Peyer's patch (tissue), 4 donors: ENCODE measurements around the gene ELP6. TPM values are rescaled to one million over a fixed set of nuclear protein-coding genes. Genes with fewer than 3 reads are reported as not detected.

Experiments
- DNase-seq, 3 donors: peaks; one replicate each; pipeline ENCODE4 v3.0.0-alpha.2; 2017 to 2019
- H3K27ac ChIP-seq, 4 donors: fragments of 200-600 bp; sonication (generic); one replicate each; pipeline ENCODE4 v1.5.1; 2016 to 2019
- H3K27me3 ChIP-seq, 2 donors: fragments of 200-600 bp; sonication (generic); one replicate each; pipeline ENCODE4 v1.5.1; 2019
- H3K36me3 ChIP-seq, 3 donors: fragments of 200-600 bp; sonication (generic); one replicate each; pipeline ENCODE4 v1.5.1; 2016 to 2019
- H3K4me1 ChIP-seq, 4 donors: fragments of 200-600 bp; sonication (generic); one replicate each; pipeline ENCODE4 v1.5.1; 2016 to 2019
- H3K4me3 ChIP-seq, 4 donors: fragments of 200-600 bp; sonication (generic); 1 replicate in 3 of 4; 2 replicates in 1 of 4; pipeline ENCODE4 v1.5.1; 2016 to 2019; ENCODE audit warnings: mild to moderate bottlenecking in 1 of 4
- H3K9me3 ChIP-seq, 4 donors: fragments of 200-600 bp; sonication (generic); one replicate each; pipeline ENCODE4 v1.5.1; 2016 to 2019; ENCODE audit warnings: mild to moderate bottlenecking in 1 of 4
- POLR2A ChIP-seq, 2 donors: fragments of 450-650 bp; IDR thresholded peaks; one replicate each; pipeline ENCODE4 v1.5.1; 2017; ENCODE audit warnings: antibody characterized with exemption in 2 of 2, mild to moderate bottlenecking in 2 of 2, moderate library complexity in 2 of 2
- total RNA-seq, 4 donors: library from RNA; depleted of rRNA; stranded (reverse); fragments of >200 nt; gene quantifications; one replicate each; pipeline ENCODE4 v1.1.0, GENCODE V29; 2016
- TF ChIP-seq, protein P1 (sequence below), 6 experiments: fragments of 450-650 bp in 4 of 6; fragments of 200-600 bp in 2 of 6; sonication (generic) in 1 of 6; IDR thresholded peaks; one replicate each; pipeline ENCODE4 v1.5.1; 2017 to 2019; ENCODE audit warnings: antibody characterized with exemption in 6 of 6, mild to moderate bottlenecking in 3 of 6, moderate library complexity in 1 of 6

ELP6 gene
- total RNA-seq, 4 donors from 2014 or later = 8.3 to 25.9 (median 13.4) TPM

DNA sequence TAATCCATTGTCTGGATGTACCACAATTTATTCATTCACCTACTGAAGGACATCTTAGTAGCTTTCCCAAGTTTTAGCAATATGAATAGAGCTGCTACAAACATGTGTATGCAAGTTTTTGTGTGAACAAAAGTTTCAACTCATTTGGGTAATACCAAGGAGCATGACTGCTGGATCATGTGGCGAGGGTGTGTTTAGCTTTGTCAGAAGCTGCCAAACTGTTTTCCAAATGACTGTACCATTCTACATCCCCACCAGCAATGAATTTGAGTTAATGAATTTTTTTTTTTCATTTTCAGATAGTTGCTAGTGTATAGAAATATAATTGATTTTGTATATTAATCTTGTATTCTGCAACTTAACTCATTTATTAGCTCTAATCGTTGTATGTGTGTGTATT lies 20.0 kb upstream of the ELP6 start:
- H3K27ac ChIP-seq = no peak overlapping the region
- no peak overlapping the region for H3K4me3 ChIP-seq
- no peaks in the 10 kb centered on the region for H3K4me1 ChIP-seq
- TF ChIP-seq POLR2A (IDR thresholded peaks at IDR 0.05) = no peak
- TF ChIP-seq, protein P1, sequence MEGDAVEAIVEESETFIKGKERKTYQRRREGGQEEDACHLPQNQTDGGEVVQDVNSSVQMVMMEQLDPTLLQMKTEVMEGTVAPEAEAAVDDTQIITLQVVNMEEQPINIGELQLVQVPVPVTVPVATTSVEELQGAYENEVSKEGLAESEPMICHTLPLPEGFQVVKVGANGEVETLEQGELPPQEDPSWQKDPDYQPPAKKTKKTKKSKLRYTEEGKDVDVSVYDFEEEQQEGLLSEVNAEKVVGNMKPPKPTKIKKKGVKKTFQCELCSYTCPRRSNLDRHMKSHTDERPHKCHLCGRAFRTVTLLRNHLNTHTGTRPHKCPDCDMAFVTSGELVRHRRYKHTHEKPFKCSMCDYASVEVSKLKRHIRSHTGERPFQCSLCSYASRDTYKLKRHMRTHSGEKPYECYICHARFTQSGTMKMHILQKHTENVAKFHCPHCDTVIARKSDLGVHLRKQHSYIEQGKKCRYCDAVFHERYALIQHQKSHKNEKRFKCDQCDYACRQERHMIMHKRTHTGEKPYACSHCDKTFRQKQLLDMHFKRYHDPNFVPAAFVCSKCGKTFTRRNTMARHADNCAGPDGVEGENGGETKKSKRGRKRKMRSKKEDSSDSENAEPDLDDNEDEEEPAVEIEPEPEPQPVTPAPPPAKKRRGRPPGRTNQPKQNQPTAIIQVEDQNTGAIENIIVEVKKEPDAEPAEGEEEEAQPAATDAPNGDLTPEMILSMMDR (IDR thresholded peaks at IDR 0.05) = no peak
- no peaks in the 10 kb centered on the region for H3K9me3 ChIP-seq
- no peaks in the 10 kb centered on the region for H3K36me3 ChIP-seq
- no peaks in the 10 kb centered on the region for H3K27me3 ChIP-seq
- no peak for DNase-seq

DNA sequence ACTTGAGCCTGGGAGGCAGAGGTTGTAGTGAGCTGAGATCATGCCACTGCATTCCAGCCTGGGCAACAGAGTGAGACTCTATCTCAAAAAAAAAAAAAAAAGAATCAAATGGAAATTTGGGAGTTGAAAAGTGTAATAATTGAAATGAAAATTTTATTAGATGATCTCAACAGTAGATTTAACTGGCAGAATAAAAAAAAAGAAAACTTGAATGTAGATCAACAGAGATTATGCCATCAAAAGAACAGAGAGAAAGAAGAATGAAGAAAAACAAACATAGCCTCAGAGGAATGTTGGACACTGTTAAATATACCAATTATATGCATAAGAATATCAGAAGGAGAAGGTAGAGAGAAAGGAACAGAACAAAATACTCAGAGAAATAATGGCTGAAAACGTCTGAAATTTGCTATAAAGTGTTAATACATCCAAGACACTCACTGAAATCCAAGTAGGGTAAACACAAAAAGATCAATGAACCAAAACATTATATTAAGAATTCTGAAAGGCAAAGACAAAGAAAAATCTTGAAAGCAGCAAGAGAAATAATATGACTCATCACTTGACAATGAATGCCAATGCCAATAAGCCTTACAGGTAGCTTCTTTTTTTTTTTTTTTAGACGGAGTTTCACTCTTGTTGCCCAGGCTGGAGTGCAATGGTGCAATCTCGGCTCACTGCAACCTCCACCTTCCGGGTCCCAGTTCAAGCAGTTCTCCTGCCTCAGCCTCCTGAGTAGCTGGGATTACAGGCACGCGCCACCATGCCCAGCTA lies 14.6 kb upstream of the ELP6 start:
- Histone ChIP-seq H3K4me3 (no peak overlapping the region), H3K27me3 (no peaks in the 10 kb centered on the region), H3K27ac (no peak overlapping the region), H3K9me3 (no peaks in the 10 kb centered on the region), H3K36me3 (no peaks in the 10 kb centered on the region), H3K4me1 (no peaks in the 10 kb centered on the region)
- DNase-seq = no peak
- TF ChIP-seq, protein P1 (IDR thresholded peaks at IDR 0.05) = no peak
- no peak for TF ChIP-seq POLR2A (IDR thresholded peaks at IDR 0.05)

DNA sequence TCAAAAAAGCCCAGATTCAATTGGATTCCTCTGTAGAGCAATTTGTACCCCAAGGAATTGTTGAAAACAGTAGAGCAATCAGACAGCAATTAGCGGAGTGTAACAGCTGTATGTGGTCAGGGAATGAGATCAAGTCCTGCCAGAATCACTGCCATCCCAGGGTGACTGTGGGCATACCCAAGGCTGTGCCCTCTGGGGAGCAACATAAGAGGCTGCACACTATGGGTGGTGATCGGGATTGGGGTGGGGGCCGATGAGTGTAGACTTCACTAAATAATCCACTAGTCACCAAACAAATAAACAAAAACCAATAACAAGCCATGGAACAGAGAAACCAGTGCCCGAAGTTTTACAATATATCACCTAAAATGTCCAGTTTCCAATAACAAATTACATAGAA lies 12.1 kb upstream of the ELP6 start:
- Histone ChIP-seq H3K9me3 (no peaks in the 10 kb centered on the region), H3K36me3 (no peaks in the 10 kb centered on the region), H3K27ac (no peak overlapping the region), H3K27me3 (no peaks in the 10 kb centered on the region), H3K4me1 (peaks cover 0 to 7% (median 0%) of the 10 kb centered on the region in 4 donors), H3K4me3 (no peak overlapping the region)
- DNase-seq = no peak
- TF ChIP-seq, protein P1 (IDR thresholded peaks at IDR 0.05) = no peak
- TF ChIP-seq POLR2A (IDR thresholded peaks at IDR 0.05) = no peak

DNA sequence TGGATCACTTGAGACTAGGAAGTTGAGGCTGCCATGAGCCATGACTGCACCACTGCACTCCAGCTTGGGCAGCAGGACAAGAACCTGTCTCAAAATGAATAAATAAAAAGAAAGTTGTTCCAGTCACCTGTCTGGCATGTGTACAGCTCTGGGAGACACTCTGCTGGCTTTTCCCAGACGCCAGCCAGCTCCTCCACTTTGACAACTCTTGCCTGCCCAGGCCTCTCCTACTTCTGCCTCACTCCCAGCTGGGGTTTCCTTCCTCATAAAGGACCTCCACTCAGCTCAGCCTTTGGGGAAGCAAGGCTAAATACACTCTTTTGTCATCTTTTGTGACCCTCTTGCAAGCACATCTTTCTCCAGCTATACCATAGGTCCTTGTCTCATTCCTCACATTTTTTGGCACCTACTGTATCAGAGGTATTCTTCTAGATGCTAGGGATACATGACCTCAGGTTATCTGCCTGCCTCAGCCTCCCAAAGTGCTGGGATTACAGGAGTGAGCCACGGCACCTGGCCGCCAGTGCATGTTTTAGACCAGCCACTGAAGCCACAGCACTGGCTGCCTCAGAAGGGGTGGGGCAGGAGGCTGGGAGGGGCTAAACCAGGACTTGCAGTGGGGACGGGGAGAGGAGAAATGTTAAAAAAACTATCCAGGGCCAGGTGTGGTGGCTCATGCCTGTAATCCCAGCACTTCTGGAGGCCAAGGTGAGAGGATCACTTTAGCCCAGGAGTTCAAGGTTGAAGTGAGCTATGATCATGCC lies 10.0 kb upstream of the ELP6 start:
- no peak for DNase-seq
- H3K9me3 ChIP-seq = no peaks in the 10 kb centered on the region
- H3K27ac ChIP-seq = no peak overlapping the region
- no peak for TF ChIP-seq POLR2A (IDR thresholded peaks at IDR 0.05)
- TF ChIP-seq, protein P1 (IDR thresholded peaks at IDR 0.05) = no peak
- H3K4me3 ChIP-seq = no peak overlapping the region
- H3K4me1 ChIP-seq = peaks cover 0 to 7% (median 0%) of the 10 kb centered on the region in 4 donors
- no peaks in the 10 kb centered on the region for H3K36me3 ChIP-seq
- H3K27me3 ChIP-seq = no peaks in the 10 kb centered on the region

DNA sequence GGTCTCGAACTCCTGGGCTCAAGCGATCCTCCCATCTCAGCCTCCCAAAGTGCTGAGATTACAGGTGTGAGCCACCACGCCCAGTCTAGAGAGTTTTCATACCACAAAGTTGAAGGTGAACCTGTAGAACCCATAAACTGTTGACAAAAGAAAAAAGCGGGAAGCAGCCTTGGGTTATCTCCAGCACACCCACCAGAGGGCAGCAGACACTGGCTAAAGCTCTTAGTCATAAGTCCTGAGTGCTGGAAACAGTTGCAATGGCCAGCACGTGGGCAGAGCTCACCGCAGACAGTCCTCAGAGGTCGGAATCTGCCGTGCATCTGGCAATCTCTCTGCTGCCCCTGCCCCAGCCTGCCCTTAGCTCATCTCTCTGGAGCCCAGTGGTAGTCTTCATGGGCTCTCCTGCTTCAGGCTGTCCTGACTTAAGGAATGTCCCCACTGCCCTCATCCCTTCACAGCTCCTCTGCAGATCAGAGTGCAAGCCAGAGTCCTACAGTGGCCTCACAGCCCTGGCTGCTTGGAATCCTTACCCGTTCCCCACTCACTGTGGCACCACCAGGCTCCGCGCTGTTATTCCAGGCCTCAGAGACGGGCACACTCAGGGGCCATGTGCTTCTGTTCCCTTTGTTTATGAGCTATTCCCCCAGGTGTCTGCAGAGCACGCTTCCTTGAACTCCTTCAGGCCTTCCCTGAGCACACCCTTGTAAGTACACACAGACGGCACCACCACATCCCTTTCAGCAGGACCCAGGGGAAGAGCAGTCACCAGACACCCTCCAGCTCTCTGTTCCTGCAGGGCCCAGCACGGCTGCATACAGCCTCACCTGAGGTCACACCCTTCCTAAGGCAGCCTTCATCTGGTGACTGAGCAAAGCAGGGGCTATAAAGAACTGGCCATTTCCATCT lies 8.8 kb upstream of the ELP6 start:
- TF ChIP-seq POLR2A (IDR thresholded peaks at IDR 0.05) = peak in 1 of 2 donors; percentile 22
- TF ChIP-seq, protein P1 (IDR thresholded peaks at IDR 0.05) = peak; percentile 77 to 98 (median 94)
- peak; percentile 71 to 92 (median 82) for DNase-seq
- no peaks in the 10 kb centered on the region for H3K27me3 ChIP-seq
- peak overlapping the region in 1 of 4 donors; percentile 31 for H3K27ac ChIP-seq
- H3K36me3 ChIP-seq = no peaks in the 10 kb centered on the region
- peaks cover 0 to 7% (median 0%) of the 10 kb centered on the region in 4 donors for H3K4me1 ChIP-seq
- no peak overlapping the region for H3K4me3 ChIP-seq
- no peaks in the 10 kb centered on the region for H3K9me3 ChIP-seq
